T-cell (primary cell): Measurements from ENCODE around the gene VWA3A. TPM values are rescaled to one million over a fixed set of nuclear protein-coding genes. Genes with fewer than 3 reads are reported as not detected.

Experiments used
- total RNA-seq, 35 experiments: library from RNA in 6 of 35; stranded (reverse) in 6 of 35; fragments of 120-200 nt in 1 of 35; gene quantifications; one replicate each; pipeline versions ENCODE4 v1.2.1 to v1.2.4 and lab custom pipeline; 2013 to 2026

The VWA3A gene
- total RNA-seq, 5 donors from 2014 or later (not counting 1 experiment from before 2014, with no cell fraction given), result 0.10 to 0.50 (median 0.32) TPM

Other genes with a start within 250 kb of the VWA3A start
- gene NPIPB4, start 234.8 kb upstream of the VWA3A start, total RNA-seq, result 100 to 1,000 TPM; 173 to 372 (median 216) TPM
- 100 to 1,000 TPM; 142 to 201 (median 165) TPM for gene UQCRC2, start 139.2 kb upstream of the VWA3A start, total RNA-seq
- gene PDZD9, start 91.4 kb upstream of the VWA3A start, total RNA-seq, result not detected
- gene MOSMO, start 84.4 kb upstream of the VWA3A start, total RNA-seq, result 10 to 100 TPM in 4 of 5 donors, 1 to 10 TPM in 1; 9.8 to 18.6 (median 17.3) TPM
- 1 to 10 TPM in 2 of 5 donors, under 1 TPM in 3; 0.28 to 2.9 (median 0.39) TPM for gene SDR42E2, start 70.0 kb downstream of the VWA3A start, total RNA-seq
- 10 to 100 TPM; 15.5 to 21.5 (median 21.0) TPM for gene EEF2K, start 113.7 kb downstream of the VWA3A start, total RNA-seq
- gene POLR3E, start 204.9 kb downstream of the VWA3A start, total RNA-seq, result 100 to 1,000 TPM in 2 of 5 donors, 10 to 100 TPM in 3; 79.3 to 174 (median 99.7) TPM